ENCODE data around the gene JAM3. TPM values are rescaled to one million over a fixed set of nuclear protein-coding genes. Genes with fewer than 3 reads are reported as not detected.

JAM3 gene
- total and polyA plus RNA-seq, 2 of the 13 experiments (the other 11 are each of a cell fraction or from before 2014, with no cell fraction given) = 0.98 to 2.8 TPM

DNA sequence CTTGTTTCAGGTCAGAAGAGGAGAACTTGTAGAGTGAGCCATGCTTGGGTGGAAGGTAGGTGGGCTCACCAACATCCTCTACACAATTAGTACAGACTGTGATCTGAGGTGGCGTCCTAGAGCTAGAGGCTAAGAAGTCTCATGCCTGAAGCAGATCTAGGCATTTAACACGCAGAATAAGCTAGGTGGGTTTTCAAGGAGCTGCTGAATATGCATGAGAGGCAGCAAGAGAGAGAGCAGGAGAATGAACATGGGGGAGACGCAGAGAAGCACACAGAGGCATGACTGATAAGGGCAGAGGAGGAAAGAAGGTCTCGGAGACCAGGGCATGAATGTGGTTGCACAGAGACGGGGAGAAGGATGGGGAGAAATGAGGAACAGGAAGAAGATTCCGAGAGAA lies 36.8 kb upstream of the JAM3 start (continued):
- TF ChIP-seq, protein P1, sequence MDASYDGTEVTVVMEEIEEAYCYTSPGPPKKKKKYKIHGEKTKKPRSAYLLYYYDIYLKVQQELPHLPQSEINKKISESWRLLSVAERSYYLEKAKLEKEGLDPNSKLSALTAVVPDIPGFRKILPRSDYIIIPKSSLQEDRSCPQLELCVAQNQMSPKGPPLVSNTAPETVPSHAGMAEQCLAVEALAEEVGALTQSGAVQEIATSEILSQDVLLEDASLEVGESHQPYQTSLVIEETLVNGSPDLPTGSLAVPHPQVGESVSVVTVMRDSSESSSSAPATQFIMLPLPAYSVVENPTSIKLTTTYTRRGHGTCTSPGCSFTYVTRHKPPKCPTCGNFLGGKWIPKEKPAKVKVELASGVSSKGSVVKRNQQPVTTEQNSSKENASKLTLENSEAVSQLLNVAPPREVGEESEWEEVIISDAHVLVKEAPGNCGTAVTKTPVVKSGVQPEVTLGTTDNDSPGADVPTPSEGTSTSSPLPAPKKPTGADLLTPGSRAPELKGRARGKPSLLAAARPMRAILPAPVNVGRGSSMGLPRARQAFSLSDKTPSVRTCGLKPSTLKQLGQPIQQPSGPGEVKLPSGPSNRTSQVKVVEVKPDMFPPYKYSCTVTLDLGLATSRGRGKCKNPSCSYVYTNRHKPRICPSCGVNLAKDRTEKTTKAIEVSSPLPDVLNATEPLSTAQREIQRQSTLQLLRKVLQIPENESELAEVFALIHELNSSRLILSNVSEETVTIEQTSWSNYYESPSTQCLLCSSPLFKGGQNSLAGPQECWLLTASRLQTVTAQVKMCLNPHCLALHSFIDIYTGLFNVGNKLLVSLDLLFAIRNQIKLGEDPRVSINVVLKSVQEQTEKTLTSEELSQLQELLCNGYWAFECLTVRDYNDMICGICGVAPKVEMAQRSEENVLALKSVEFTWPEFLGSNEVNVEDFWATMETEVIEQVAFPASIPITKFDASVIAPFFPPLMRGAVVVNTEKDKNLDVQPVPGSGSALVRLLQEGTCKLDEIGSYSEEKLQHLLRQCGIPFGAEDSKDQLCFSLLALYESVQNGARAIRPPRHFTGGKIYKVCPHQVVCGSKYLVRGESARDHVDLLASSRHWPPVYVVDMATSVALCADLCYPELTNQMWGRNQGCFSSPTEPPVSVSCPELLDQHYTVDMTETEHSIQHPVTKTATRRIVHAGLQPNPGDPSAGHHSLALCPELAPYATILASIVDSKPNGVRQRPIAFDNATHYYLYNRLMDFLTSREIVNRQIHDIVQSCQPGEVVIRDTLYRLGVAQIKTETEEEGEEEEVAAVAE (CRISPR knock-in tag; IDR thresholded peaks at IDR 0.05; ENCODE audit: borderline replicate concordance) = no peak
- no peak for TF ChIP-seq ZMYM2 (CRISPR knock-in tag; IDR thresholded peaks at IDR 0.05)
- no peak for TF ChIP-seq HNRNPLL (IDR thresholded peaks at IDR 0.05; ENCODE audit: low read depth, low read length, poor library complexity, severe bottlenecking)
- TF ChIP-seq, protein P2, sequence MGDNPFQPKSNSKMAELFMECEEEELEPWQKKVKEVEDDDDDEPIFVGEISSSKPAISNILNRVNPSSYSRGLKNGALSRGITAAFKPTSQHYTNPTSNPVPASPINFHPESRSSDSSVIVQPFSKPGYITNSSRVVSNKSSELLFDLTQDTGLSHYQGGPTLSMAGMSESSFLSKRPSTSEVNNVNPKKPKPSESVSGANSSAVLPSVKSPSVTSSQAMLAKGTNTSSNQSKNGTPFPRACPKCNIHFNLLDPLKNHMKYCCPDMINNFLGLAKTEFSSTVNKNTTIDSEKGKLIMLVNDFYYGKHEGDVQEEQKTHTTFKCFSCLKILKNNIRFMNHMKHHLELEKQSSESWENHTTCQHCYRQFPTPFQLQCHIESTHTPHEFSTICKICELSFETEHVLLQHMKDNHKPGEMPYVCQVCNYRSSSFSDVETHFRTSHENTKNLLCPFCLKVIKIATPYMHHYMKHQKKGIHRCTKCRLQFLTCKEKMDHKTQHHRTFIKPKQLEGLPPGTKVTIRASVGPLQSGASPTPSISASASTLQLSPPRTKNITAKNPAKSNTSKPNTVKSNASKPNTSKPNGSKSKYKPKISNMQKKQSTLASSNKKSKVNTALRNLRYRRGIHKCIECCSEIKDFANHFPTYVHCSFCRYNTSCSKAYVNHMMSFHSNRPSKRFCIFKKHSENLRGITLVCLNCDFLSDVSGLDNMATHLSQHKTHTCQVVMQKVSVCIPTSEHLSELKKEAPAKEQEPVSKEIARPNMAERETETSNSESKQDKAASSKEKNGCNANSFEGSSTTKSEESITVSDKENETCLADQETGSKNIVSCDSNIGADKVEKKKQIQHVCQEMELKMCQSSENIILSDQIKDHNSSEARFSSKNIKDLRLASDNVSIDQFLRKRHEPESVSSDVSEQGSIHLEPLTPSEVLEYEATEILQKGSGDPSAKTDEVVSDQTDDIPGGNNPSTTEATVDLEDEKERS (CRISPR knock-in tag; IDR thresholded peaks at IDR 0.05) = no peak
- TF ChIP-seq, protein P3, sequence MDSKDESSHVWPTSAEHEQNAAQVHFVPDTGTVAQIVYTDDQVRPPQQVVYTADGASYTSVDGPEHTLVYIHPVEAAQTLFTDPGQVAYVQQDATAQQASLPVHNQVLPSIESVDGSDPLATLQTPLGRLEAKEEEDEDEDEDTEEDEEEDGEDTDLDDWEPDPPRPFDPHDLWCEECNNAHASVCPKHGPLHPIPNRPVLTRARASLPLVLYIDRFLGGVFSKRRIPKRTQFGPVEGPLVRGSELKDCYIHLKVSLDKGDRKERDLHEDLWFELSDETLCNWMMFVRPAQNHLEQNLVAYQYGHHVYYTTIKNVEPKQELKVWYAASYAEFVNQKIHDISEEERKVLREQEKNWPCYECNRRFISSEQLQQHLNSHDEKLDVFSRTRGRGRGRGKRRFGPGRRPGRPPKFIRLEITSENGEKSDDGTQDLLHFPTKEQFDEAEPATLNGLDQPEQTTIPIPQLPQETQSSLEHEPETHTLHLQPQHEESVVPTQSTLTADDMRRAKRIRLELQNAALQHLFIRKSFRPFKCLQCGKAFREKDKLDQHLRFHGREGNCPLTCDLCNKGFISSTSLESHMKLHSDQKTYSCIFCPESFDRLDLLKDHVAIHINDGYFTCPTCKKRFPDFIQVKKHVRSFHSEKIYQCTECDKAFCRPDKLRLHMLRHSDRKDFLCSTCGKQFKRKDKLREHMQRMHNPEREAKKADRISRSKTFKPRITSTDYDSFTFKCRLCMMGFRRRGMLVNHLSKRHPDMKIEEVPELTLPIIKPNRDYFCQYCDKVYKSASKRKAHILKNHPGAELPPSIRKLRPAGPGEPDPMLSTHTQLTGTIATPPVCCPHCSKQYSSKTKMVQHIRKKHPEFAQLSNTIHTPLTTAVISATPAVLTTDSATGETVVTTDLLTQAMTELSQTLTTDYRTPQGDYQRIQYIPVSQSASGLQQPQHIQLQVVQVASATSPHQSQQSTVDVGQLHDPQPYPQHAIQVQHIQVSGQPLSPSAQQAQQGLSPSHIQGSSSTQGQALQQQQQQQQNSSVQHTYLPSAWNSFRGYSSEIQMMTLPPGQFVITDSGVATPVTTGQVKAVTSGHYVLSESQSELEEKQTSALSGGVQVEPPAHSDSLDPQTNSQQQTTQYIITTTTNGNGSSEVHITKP (CRISPR knock-in tag; IDR thresholded peaks at IDR 0.05; ENCODE audit: low read depth) = no peak
- no peak for TF ChIP-seq MAFG (CRISPR knock-in tag; IDR thresholded peaks at IDR 0.05)
- TF ChIP-seq ZNF557 (CRISPR knock-in tag; IDR thresholded peaks at IDR 0.05) = no peak
- TF ChIP-seq, protein P4, sequence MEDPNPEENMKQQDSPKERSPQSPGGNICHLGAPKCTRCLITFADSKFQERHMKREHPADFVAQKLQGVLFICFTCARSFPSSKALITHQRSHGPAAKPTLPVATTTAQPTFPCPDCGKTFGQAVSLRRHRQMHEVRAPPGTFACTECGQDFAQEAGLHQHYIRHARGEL (CRISPR knock-in tag; IDR thresholded peaks at IDR 0.05) = no peak
- TF ChIP-seq SRSF1 (optimal IDR thresholded peaks at IDR 0.05; ENCODE audit: low read depth, low read length) = no peak
